Measurements from ENCODE around the gene GCSH. TPM values are rescaled to one million over a fixed set of nuclear protein-coding genes. Genes with fewer than 3 reads are reported as not detected.

The GCSH gene
- total and polyA plus RNA-seq, 4 donors, result 16.3 to 31.5 (median 21.7) TPM

GRCh38 chr16:81060576-81061306, 35.5 kb downstream of the GCSH start:
- H3K4me1 ChIP-seq (ENCODE audit: control insufficient read depth in 5 of 5, insufficient read depth in 5 of 5, low read length in 5 of 5), result no peaks in the 10 kb centered on the region
- no peak overlapping the region for H3K9ac ChIP-seq (ENCODE audit: insufficient read depth in 1 of 2, low read length in 2 of 2)
- 88 to 89% methylated on average over 14 of the region's 14 CpGs for WGBS, 2 donors
- TF ChIP-seq CTCF (IDR thresholded peaks at IDR 0.05; ENCODE audit: control extremely low read depth, extremely low read depth), result no peak
- no peak overlapping the region for H3K27ac ChIP-seq (ENCODE audit: low read depth in 1 of 2, low read length in 1 of 2)
- no peak for DNase-seq
- H3K27me3 ChIP-seq (ENCODE audit: control insufficient read depth in 3 of 3, insufficient read depth in 3 of 3, low read length in 2 of 3), result no peaks in the 10 kb centered on the region
- no peak for ATAC-seq (ENCODE audit: insufficient read depth, low FRiP score)
- H3K9me3 ChIP-seq (ENCODE audit: control insufficient read depth in 4 of 4, insufficient read depth in 3 of 4, low read length in 3 of 4), result no peaks in the 10 kb centered on the region
- no peak overlapping the region for H3K4me3 ChIP-seq
- no peaks in the 10 kb centered on the region for H3K36me3 ChIP-seq (ENCODE audit: control insufficient read depth in 4 of 4, insufficient read depth in 4 of 4, low read length in 4 of 4)

DNA sequence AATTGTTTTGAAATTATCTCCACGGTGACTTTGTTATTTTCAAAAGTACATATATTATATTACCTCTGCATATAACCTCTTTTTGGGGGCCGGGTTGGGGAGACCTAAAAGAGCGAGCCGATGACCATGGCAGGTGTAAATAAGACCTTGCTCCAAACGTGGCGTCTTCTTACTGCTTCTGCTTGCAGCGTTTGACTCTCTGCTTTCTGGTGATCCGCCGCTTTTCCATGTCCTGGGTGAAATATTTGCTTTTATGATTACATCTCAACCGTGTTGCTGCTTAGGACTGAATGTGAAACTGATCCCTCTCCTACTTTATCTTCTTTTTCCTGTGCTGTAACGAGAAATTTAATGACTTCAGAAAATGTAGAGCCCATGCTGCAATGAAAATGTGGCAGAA, 42.4 kb downstream of the GCSH start:
- Histone ChIP-seq H3K4me1 (ENCODE audit: control insufficient read depth in 5 of 5, insufficient read depth in 5 of 5, low read length in 5 of 5) (no peaks in the 10 kb centered on the region), H3K27ac (ENCODE audit: low read depth in 1 of 2, low read length in 1 of 2) (no peak overlapping the region), H3K9me3 (ENCODE audit: control insufficient read depth in 4 of 4, insufficient read depth in 3 of 4, low read length in 3 of 4) (peaks cover 0 to 7% (median 0%) of the 10 kb centered on the region in 4 donors), H3K36me3 (ENCODE audit: control insufficient read depth in 4 of 4, insufficient read depth in 4 of 4, low read length in 4 of 4) (no peaks in the 10 kb centered on the region), H3K27me3 (ENCODE audit: control insufficient read depth in 3 of 3, insufficient read depth in 3 of 3, low read length in 2 of 3) (no peaks in the 10 kb centered on the region), H3K4me3 (no peak overlapping the region), H3K9ac (ENCODE audit: insufficient read depth in 1 of 2, low read length in 2 of 2) (no peak overlapping the region)
- no peak for TF ChIP-seq CTCF (IDR thresholded peaks at IDR 0.05; ENCODE audit: control extremely low read depth, extremely low read depth)
- no peak for DNase-seq
- 79 to 92% methylated on average over 11 of the region's 11 CpGs for WGBS, 2 donors
- no peak for ATAC-seq (ENCODE audit: insufficient read depth, low FRiP score)

DNA sequence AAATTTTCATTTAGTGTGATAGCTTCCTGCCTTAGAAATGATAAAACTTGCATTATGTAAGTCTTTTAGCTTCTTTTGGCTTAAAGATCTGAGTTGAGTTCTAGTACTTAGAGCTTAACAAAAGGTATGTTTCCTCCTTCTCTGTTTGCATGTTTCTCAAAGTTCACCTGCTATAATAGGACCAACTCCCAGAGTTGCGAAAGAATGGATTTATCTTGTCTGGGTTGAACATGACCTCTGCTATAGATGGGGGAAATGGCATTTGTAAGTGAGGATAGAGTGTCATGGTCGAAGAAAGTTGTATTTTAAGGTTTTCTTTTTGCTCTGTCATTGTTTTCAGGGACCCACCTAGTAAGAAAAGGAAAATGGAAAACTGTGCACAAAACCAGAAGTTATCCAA, 53.4 kb downstream of the GCSH start:
- H3K4me1 ChIP-seq (ENCODE audit: control insufficient read depth in 5 of 5, insufficient read depth in 5 of 5, low read length in 5 of 5), result peaks cover 0 to 6% (median 0%) of the 10 kb centered on the region in 5 donors
- no peaks in the 10 kb centered on the region for H3K27me3 ChIP-seq (ENCODE audit: control insufficient read depth in 3 of 3, insufficient read depth in 3 of 3, low read length in 2 of 3)
- DNase-seq (no peak), ATAC-seq (ENCODE audit: insufficient read depth, low FRiP score) (no peak)
- no peak overlapping the region for H3K27ac ChIP-seq (ENCODE audit: low read depth in 1 of 2, low read length in 1 of 2)
- H3K36me3 ChIP-seq (ENCODE audit: control insufficient read depth in 4 of 4, insufficient read depth in 4 of 4, low read length in 4 of 4), result peaks cover 22 to 31% (median 27%) of the 10 kb centered on the region in 4 donors
- H3K9ac ChIP-seq (ENCODE audit: insufficient read depth in 1 of 2, low read length in 2 of 2), result no peak overlapping the region
- no peak overlapping the region for H3K4me3 ChIP-seq
- no peaks in the 10 kb centered on the region for H3K9me3 ChIP-seq (ENCODE audit: control insufficient read depth in 4 of 4, insufficient read depth in 3 of 4, low read length in 3 of 4)
- no peak for TF ChIP-seq CTCF (IDR thresholded peaks at IDR 0.05; ENCODE audit: control extremely low read depth, extremely low read depth)
- WGBS, 2 donors, result 92 to 97% methylated on average over 2 of the region's 2 CpGs

Data from lung (tissue), 12 donors.